Measurements from ENCODE around the gene CERKL. TPM values are rescaled to one million over a fixed set of nuclear protein-coding genes. Genes with fewer than 3 reads are reported as not detected.

CERKL gene
- total RNA-seq, 1 experiment from 2014 or later: 0.29 TPM

- no peak for DNase-seq (ENCODE audit: low read depth)
Measured at GRCh38 chr2:181516992-181517391, 139.9 kb downstream of the CERKL start.

- DNase-seq (ENCODE audit: low read depth): no peak
Measured at GRCh38 chr2:181515719-181516118, 141.2 kb downstream of the CERKL start.

GRCh38 chr2:181500201-181500600, 156.7 kb downstream of the CERKL start:
- no peak for DNase-seq (ENCODE audit: low read depth)

GRCh38 chr2:181499231-181499630, 157.7 kb downstream of the CERKL start:
- DNase-seq (ENCODE audit: low read depth): no peak

Other genes starting within 250 kb of the CERKL start
- 8.9 and 11.3 TPM in 2 replicates for gene ITGA4, start 199.7 kb downstream of the CERKL start, total RNA-seq (2014; rRNA removed; shearing (Covaris generic))
- 0.09 TPM in 1 of 2 replicates, not detected in the other for gene NEUROD1, start 23.4 kb upstream of the CERKL start, total RNA-seq (2014; rRNA removed; shearing (Covaris generic))
- 76.5 and 93.2 TPM in 2 replicates for gene ITPRID2, start 234.6 kb upstream of the CERKL start, total RNA-seq (2014; rRNA removed; shearing (Covaris generic))

All from Daoy (cell line).